Subcutaneous abdominal adipose tissue (tissue), 5 donors: Measurements from ENCODE around the gene SLC34A3.
"Not testable (repeated sequence)": the region's sequence is repeated elsewhere in the genome, so short reads cannot be mapped to it uniquely, and the experiment has no call there.

Experiments
- H3K27ac ChIP-seq: one replicate; pipeline ENCODE4 v1.7.0; 2013; ENCODE audit warnings: low read depth, mild to moderate bottlenecking, inconsistent platforms, low read length, moderate library complexity
- H3K27me3 ChIP-seq, 5 donors: one replicate each; pipeline ENCODE4 v1.7.0; 2013; ENCODE audit warnings: low read length in 5 of 5, inconsistent platforms in 1 of 5; ENCODE audit not compliant: control insufficient read depth in 5 of 5, insufficient read depth in 4 of 5
- H3K36me3 ChIP-seq, 5 donors: one replicate each; pipeline ENCODE4 v1.7.0; 2013; ENCODE audit warnings: low read length in 5 of 5; ENCODE audit not compliant: control insufficient read depth in 5 of 5, insufficient read depth in 5 of 5
- H3K4me1 ChIP-seq, 5 donors: one replicate each; pipeline ENCODE4 v1.7.0; 2013; ENCODE audit warnings: low read length in 5 of 5, mild to moderate bottlenecking in 3 of 5, moderate library complexity in 1 of 5; ENCODE audit not compliant: control insufficient read depth in 5 of 5, insufficient read depth in 5 of 5
- H3K4me3 ChIP-seq, 5 donors: one replicate each; pipeline ENCODE4 v1.7.0; 2013; ENCODE audit warnings: low read length in 5 of 5, low read depth in 1 of 5
- H3K9ac ChIP-seq, 5 donors: one replicate each; pipeline ENCODE4 v1.7.0; 2013; ENCODE audit warnings: low read length in 5 of 5, mild to moderate bottlenecking in 4 of 5, moderate library complexity in 3 of 5
- H3K9me3 ChIP-seq, 5 donors: one replicate each; pipeline ENCODE4 v1.7.0; 2013; ENCODE audit warnings: low read length in 5 of 5; ENCODE audit not compliant: control insufficient read depth in 5 of 5
- donor health status: healthy.
- donor health status: healthy.
- donor health status: healthy.
- donor health status: healthy.
- donor health status: healthy.

Gene SLC34A3

GRCh38 chr9:137241490-137242268 lies 11.0 kb downstream of the SLC34A3 start:
- H3K4me1 ChIP-seq, result peaks cover 8 to 55% (median 35%) of the 10 kb centered on the region in 5 donors
- peaks cover 0 to 3% (median 0%) of the 10 kb centered on the region in 5 donors for H3K27me3 ChIP-seq
- H3K9me3 ChIP-seq, result no peaks in the 10 kb centered on the region
- H3K4me3 ChIP-seq, result peak overlapping the region; percentile 80 to 87 (median 83)
- peak overlapping the region; percentile 74 for H3K27ac ChIP-seq
- H3K36me3 ChIP-seq, result peaks cover 0 to 21% (median 19%) of the 10 kb centered on the region in 5 donors
- H3K9ac ChIP-seq, result peak overlapping the region in 4 of 5 donors; percentile 70 to 91 (median 84)

GRCh38 chr9:137242269-137243203 lies 11.8 kb downstream of the SLC34A3 start:
- H3K27ac ChIP-seq, result peak overlapping the region; percentile 74
- peaks cover 8 to 53% (median 31%) of the 10 kb centered on the region in 5 donors for H3K4me1 ChIP-seq
- H3K9me3 ChIP-seq, result no peaks in the 10 kb centered on the region
- peak overlapping the region; percentile 80 to 87 (median 83) for H3K4me3 ChIP-seq
- peaks cover 0 to 3% (median 0%) of the 10 kb centered on the region in 5 donors for H3K27me3 ChIP-seq
- H3K9ac ChIP-seq, result peak overlapping the region in 4 of 5 donors; percentile 70 to 91 (median 84)
- H3K36me3 ChIP-seq, result peaks cover 0 to 21% (median 19%) of the 10 kb centered on the region in 5 donors

DNA sequence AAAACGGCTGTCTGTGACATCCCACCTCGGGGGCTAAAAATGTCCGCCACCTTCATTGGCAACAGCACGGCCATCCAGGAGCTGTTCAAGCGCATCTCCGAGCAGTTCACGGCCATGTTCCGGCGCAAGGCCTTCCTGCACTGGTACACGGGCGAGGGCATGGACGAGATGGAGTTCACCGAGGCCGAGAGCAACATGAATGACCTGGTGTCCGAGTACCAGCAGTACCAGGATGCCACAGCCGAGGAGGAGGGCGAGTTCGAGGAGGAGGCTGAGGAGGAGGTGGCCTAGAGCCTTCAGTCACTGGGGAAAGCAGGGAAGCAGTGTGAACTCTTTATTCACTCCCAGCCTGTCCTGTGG lies 12.5 kb downstream of the SLC34A3 start:
- not testable (repeated sequence) for H3K9ac ChIP-seq, H3K27ac ChIP-seq
- peak overlapping the region in 1 of 5 donors; percentile 23 for H3K4me3 ChIP-seq

DNA sequence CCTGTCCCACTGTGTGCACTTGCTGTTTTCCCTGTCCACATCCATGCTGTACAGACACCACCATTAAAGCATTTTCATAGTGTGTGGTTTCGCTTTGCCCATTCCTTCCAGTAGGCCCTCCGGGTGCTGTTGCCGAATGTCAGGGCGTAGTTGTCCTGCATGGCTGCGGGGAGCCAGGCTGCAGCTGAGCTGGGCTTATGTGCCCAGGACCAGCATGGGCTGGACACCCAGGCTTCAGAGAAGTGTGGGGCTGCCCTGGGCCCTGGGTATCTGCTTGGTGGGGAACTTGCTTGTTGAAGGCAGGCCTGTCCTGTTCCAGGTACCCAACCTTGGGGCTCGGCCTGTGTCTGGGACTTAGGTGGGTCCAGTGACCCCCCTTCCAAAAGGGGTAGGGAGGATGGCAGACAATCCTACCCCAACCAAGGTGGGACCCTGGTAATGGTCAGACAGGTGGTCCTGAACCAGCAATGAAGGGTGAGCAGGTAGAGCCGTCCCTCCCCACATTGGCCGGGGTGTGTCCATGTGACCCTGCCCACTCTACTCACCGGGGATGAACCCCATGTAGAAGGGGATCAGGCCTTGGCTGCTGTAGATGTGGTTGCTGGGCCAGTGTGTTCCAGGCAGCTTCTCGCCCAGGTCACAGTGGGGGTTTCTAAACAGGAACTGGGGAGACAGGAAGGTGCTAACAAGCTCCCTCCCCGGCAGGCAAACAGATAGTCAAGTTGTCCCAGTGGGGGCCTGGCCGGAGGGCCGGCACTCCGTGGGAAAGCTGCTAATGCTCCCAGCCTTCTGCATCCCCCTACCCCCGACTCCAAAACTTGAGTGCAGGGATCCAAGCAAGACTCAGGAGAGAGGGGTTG lies 13.2 kb downstream of the SLC34A3 start:
- Histone ChIP-seq H3K4me3 (peak overlapping the region in 2 of 5 donors; percentile 17 to 23), H3K27me3 (peaks cover 0 to 3% (median 0%) of the 10 kb centered on the region in 5 donors), H3K9ac (no peak overlapping the region), H3K9me3 (no peaks in the 10 kb centered on the region), H3K27ac (no peak overlapping the region), H3K4me1 (peaks cover 8 to 55% (median 30%) of the 10 kb centered on the region in 5 donors), H3K36me3 (peaks cover 0 to 21% (median 19%) of the 10 kb centered on the region in 5 donors)

More for the DNA sequence above, 12.5 kb downstream of the SLC34A3 start:
- not testable (repeated sequence) for H3K9me3 ChIP-seq, H3K27me3 ChIP-seq
- peaks cover 8 to 57% (median 31%) of the 10 kb centered on the region in 5 donors for H3K4me1 ChIP-seq
- H3K36me3 ChIP-seq, result peaks cover 0 to 21% (median 19%) of the 10 kb centered on the region in 5 donors

- Histone ChIP-seq H3K9ac (no peak overlapping the region), H3K27ac (no peak overlapping the region), H3K9me3 (no peaks in the 10 kb centered on the region), H3K36me3 (peaks cover 0 to 21% (median 19%) of the 10 kb centered on the region in 5 donors), H3K4me1 (peaks cover 8 to 47% (median 25%) of the 10 kb centered on the region in 5 donors), H3K27me3 (peaks cover 0 to 3% (median 0%) of the 10 kb centered on the region in 5 donors), H3K4me3 (no peak overlapping the region)
Measured at GRCh38 chr9:137244486-137245449, 14.1 kb downstream of the SLC34A3 start.

DNA sequence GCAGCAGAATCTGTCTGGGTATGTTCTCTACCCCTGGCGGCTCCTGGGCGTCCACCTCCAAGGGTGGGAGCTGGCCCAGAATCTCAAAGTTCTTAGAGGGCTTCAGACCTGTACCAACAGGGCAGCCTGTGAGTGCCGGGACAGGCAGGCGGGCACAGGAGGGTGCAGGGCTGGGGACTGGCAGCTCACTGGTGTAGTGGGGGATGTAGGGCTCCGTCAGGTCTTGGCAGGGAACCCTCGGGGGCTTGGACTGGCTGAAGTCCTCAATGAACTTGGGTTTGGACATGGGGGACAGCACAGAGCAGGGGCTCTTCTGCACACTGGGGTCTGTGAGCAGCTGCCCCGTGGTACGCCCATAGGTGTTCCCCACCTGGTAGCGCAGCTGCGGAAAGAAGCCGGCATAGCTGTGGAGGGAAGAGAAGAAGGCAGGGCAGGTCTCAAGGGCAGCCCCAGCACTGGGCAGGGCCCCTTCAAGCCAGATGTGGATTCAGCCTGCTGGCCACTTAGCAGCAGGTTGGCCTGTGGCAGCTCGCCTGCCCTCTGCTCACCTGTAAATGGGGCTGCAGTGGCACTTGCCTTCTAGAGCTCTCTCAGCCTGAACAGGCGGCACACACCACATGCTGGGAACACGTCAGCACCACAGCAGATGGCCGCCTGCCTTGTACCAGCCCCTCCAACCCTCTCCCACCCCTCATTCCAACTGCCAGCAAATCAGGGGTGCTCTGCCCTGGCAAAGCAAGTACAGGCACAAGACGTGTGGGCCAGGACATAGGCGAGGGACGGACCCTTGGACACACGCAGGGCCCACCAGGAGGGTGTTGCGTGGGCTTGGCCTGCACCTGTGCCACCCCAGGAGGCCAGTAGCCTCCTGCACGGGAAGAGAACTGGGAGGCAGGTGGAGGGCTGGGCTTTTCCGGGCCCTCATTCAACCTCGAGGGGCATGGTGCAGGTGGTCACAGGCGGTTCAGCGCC lies 15.0 kb downstream of the SLC34A3 start:
- peaks cover 0 to 3% (median 0%) of the 10 kb centered on the region in 5 donors for H3K27me3 ChIP-seq
- no peak overlapping the region for H3K27ac ChIP-seq
- no peak overlapping the region for H3K9ac ChIP-seq
- H3K36me3 ChIP-seq, result peaks cover 0 to 21% (median 19%) of the 10 kb centered on the region in 5 donors
- H3K4me1 ChIP-seq, result peaks cover 8 to 50% (median 27%) of the 10 kb centered on the region in 5 donors
- no peaks in the 10 kb centered on the region for H3K9me3 ChIP-seq
- no peak overlapping the region for H3K4me3 ChIP-seq

DNA sequence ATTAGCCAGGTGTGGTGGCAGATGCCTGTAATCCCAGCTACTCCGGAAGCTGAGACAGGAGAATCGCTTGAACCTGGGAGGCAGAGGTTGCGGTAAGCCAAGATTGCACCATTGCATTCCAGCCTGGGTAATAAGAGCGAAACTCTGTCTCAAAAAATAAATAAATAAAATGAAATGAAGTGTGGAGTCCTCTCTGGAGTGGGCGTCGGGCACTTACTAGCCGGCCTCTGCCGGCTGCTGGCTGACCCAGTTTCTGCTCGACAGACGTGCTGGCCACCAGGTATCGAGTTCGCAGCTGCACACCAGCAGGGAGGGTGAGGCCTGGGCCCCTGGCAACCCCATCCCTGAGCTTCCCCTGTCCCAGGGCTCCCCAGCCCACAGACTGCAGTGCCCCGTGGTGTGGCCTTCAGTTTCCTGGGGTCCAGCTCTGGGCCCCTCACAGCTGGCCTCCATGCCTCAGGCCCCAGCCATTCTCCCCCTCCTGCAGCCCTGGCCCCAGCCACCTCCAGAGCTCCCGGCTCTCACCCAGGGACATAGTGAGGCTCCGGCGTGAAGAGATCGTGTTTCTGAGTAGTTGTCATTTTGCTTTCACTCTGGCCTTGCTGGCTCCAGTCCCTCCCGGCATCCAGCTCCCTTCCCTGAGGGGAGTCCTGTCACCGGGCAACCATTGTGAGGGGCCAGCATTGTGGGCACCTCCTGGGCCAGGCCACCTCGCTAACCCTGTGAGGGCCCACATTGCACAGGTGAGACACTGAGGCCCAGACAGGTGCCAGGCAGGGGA lies 16.6 kb downstream of the SLC34A3 start:
- H3K4me1 ChIP-seq, result peaks cover 4 to 48% (median 24%) of the 10 kb centered on the region in 5 donors
- H3K9ac ChIP-seq, result no peak overlapping the region
- H3K9me3 ChIP-seq, result no peaks in the 10 kb centered on the region
- H3K27me3 ChIP-seq, result peaks cover 0 to 3% (median 0%) of the 10 kb centered on the region in 5 donors
- H3K4me3 ChIP-seq, result no peak overlapping the region
- no peak overlapping the region for H3K27ac ChIP-seq
- peaks cover 0 to 16% (median 16%) of the 10 kb centered on the region in 5 donors for H3K36me3 ChIP-seq
